ENCODE data around the gene CACNA1E.

GRCh38 chr1:181501612-181502011, 18.3 kb downstream of the CACNA1E start:
- TF ChIP-seq POLR2A (IDR thresholded peaks at IDR 0.05) = no peak
- TF ChIP-seq, protein P1, sequence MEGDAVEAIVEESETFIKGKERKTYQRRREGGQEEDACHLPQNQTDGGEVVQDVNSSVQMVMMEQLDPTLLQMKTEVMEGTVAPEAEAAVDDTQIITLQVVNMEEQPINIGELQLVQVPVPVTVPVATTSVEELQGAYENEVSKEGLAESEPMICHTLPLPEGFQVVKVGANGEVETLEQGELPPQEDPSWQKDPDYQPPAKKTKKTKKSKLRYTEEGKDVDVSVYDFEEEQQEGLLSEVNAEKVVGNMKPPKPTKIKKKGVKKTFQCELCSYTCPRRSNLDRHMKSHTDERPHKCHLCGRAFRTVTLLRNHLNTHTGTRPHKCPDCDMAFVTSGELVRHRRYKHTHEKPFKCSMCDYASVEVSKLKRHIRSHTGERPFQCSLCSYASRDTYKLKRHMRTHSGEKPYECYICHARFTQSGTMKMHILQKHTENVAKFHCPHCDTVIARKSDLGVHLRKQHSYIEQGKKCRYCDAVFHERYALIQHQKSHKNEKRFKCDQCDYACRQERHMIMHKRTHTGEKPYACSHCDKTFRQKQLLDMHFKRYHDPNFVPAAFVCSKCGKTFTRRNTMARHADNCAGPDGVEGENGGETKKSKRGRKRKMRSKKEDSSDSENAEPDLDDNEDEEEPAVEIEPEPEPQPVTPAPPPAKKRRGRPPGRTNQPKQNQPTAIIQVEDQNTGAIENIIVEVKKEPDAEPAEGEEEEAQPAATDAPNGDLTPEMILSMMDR (IDR thresholded peaks at IDR 0.05) = no peak
